DMS79 treated with DMSO at 0.1 percent for 48 hours (cell line): ENCODE data around the gene HGD.
"Not testable (repeated sequence)": the region's sequence is repeated elsewhere in the genome, so short reads cannot be mapped to it uniquely, and the experiment has no call there.

Experiments used
- DNase-seq: peaks from one replicate; lab custom pipeline; 2025; lab: John Stamatoyannopoulos, UW

HGD gene

GRCh38 chr3:120637851-120638559 lies 44.0 kb downstream of the HGD start:
- no peak for DNase-seq

DNA sequence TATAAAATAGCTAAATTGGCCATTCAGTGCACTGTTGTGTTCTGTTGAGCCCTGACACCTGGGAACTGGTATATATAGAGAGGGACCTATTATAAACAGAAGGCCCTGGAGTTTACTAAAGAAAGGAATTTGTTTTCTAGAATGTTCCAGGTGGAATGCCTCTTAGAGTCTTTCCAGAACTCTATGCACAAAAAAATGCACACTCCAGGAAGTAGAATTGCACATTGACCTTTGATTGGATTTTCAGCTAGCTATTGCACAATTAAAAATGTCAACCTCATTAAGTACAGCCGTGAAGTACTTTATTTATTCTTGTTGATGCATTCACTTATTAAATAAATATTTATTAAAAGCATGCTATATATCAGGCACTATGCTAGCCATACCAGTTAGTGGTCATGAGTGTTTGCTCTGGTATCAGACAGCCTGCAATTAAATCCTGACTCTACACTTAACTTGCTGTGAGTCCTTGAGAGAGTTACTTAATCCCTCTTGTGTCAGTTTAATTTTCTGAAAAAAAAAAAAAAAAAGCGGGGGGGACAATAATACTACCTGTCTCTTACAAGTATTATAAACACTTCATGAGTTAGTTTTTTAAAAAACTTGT lies 45.1 kb downstream of the HGD start:
- DNase-seq = peak; percentile 22

- DNase-seq = no peak
Measured at GRCh38 chr3:120634539-120634938, 47.5 kb downstream of the HGD start.

- no peak for DNase-seq
Measured at GRCh38 chr3:120625159-120625586, 56.9 kb downstream of the HGD start.

- DNase-seq = no peak
Measured at GRCh38 chr3:120623727-120624093, 58.3 kb downstream of the HGD start.

DNA sequence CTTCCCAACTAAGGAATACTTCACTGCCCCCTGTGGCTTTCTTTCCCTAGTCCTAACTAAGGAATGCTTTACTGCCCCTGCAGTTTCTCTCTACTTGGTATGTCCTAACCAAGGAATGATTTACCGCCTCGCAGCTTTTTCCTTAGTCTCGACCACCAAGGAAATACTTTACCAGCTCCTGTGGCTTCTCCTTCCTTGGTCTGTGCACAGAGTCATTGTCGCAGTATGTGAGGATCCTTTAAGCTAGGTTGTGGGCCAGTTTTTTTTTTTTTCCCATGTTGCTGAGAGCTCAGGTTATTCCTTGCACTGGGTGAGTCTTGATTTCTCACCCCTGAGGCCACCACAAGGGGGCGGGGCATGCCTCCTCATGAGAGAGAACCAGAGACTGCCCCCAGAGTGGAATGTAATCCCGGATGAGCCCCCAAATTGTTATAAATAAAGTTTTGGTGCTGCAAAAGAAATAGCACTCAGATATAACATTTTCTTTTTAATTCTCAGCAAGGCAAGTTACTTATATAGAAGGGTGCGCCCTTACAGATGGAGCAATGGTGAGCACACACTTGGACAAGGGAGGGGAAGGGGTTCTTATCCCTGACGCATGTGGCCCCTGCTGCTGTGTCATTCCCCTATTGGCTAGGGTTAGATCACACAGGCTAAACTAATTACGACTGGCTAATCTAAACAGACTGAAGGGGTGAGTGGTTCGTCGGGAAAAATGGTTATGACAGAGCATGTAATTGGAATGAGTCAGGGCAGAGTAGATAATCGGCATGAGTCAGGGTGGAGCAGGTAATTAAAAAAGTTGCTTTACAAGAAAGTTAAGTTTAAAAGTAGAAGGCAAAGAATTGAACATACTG lies 58.9 kb downstream of the HGD start:
- no peak for DNase-seq

- no peak for DNase-seq
Measured at GRCh38 chr3:120622457-120622856, 59.6 kb downstream of the HGD start.

DNA sequence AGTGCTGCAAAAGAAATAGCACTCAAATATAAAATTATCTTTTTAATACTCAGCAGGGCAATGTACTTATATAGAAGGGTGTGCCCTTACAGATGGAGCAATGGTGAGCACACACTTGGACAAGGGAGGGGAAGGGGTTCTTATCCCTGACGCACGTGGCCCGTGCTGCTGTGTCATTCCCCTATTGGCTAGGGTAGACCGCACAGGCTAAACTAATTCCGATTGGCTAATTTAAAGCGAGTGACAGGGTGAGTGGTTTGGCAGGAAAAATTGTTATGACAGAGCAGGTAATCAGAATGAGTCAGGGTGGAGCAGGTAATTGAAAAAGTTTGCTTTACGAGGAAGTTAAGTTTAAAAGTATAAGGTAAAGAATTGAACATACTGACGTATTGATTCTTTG lies 65.3 kb downstream of the HGD start:
- DNase-seq = not testable (repeated sequence)

GRCh38 chr3:120615847-120616609 lies 66.0 kb downstream of the HGD start:
- no peak for DNase-seq

DNA sequence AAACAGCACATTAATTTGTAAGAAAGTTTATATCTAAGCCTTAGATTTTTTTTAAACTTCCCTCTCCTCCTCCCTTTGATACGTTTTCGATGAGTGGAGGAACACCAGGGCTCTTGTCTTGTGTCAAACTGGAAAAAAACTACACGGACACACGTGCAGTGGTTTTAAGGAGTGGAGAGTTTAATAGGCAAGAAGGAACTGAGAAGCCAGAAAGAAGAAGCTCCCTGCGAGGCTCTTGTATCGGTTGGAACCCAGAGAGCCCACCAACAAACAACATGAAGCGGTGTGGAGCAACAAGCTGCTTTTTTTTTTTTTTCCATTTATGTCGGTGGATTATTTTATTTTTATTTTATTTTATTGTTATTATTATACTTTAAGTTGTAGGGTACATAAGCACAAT lies 67.3 kb downstream of the HGD start:
- DNase-seq = no peak

DNA sequence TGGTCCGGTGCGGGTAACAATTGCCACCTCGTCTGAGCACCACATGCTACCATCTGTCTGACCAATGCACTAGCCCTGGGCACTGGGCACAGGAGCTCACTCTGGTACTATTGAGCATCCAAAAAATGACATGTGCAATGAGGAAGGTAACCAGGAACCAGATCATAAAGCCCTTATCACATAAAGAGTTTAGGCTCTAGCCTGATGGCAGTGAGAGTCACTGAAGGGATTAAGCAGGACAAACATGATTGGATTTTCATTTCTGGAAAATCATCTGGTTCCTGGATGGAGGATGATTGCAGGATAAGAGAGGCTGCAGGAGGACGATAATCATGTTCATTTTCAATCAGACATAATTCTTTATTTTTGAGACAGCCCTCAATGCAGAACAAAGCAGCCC lies 73.5 kb downstream of the HGD start:
- no peak for DNase-seq

DNA sequence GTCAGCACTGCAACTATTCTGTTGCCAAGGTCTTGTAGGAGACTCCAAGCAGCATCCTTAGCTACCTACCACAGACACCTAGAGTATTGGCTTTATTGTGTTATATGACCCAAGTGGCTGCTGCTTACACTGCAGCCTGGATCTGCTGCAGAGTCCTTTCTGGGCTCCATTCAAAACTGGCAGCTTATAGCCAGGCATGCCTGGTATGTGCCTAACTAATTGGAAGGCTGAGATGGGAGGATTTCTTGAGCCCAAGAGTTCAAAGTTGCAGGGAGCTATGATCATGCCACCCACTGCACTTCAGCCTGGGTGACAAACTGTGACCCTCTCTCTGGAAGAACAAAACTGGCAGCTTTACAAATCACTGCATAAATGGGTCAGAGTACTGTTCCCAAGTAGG lies 77.3 kb downstream of the HGD start:
- DNase-seq = no peak

- DNase-seq = no peak
Measured at GRCh38 chr3:120604382-120604781, 77.7 kb downstream of the HGD start.

DNA sequence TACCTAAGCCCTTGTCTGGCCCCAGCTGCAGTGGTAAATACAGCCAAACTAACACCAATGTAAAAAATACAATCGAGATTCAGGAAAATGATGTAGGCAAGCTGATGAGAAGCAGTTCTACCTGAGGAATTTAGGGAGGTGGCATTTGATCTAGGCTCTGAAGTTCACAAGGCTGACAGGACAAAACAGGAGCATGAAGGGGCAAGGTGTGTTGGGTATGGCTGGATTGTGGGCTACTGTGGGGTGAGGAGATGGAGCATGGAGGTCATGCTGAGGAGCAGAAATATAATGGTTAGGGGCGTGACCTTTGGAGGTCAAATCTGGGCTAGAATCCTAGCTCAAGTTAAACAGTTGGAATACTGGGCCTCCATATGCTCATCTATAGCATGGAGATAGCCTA lies 79.4 kb downstream of the HGD start:
- no peak for DNase-seq

DNA sequence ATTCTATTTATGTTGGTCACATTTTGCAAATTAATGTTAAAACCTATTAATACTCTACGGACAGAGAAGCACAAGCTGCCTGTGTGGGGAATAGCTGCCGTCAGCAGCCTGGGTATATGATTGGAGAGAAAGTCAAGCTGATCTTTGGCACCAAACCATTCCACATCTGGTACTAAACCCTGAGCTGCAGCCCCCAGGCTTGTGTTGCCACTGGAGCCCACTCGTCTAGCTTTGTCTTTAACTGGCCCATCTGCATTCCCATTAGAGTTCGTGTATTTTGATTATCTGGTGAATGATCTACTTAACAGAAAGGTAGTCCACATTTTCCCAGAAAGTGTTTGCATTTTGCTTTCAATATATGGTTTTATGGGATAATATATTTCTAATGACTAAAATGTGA lies 80.5 kb downstream of the HGD start:
- DNase-seq = no peak

- DNase-seq = no peak
Measured at GRCh38 chr3:120599211-120599610, 82.8 kb downstream of the HGD start.

- no peak for DNase-seq
Measured at GRCh38 chr3:120597445-120598049, 84.5 kb downstream of the HGD start.

DNA sequence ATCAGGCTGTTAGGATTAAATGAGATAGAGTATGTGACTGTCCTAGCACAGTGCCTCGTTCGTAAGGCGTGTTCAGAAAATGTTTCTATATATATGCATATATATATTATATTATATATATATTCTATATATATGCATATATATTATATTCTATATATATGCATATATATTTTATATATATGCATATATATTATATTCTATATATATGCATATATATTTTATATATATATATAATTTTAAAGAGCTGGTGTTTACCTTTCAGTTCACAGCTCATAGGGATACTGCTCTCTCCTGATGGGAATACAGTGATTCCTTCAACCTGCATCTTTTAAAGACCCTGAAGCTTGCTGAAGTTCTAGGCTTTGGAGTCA lies 85.2 kb downstream of the HGD start:
- DNase-seq = no peak

- DNase-seq = peak; percentile 99
Measured at GRCh38 chr3:120596116-120596852, 85.8 kb downstream of the HGD start, which contains the start of gene NDUFB4. Gene NDUFB4, plus strand, starts transcription at chr3:120596336. Its CDS starts 24 bp downstream, at chr3:120596360.

GRCh38 chr3:120595788-120596115 lies 86.3 kb downstream of the HGD start:
- no peak for DNase-seq

DNA sequence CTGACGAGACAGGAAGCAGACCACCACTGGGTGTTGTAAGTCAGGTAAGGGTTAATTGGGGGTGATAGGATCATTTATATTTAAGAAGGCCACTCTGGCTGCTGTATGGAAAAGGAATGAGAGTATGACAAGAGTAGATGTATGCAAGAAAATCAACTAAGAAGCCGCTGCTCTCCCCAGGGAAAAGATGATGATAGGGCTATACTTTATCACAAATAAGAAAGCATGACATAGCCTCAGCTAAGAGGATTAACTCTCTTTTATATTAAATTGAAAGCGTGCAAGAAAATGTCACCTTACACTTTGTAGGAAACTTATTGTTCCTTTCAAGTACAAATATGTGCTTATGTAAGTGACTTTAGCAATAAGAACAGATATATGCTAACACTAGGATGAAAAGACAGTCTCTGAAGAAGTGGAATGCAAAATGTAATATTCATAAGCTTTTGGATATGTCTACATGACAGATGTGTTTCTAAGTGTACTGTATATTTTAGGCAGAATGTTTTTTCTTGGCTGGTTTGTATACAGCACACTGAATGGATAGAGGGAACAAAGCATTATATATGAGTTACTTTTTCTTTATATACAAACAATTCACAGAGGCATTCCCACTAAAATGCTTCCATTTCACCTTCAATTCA lies 94.6 kb downstream of the HGD start:
- no peak for DNase-seq
